Measurements from ENCODE around the gene TCF20. TPM values are rescaled to one million over a fixed set of nuclear protein-coding genes. Genes with fewer than 3 reads are reported as not detected.

Gene TCF20
- total RNA-seq, result 52.0 and 62.1 TPM in 2 replicates

- CTCF ChIA-PET, result no interaction called here
These were observed at the start of gene TCF20 for GRCh38 chr22:42270510-42271190. TCF20 (minus strand) TSS chr22:42270653; CDS start chr22:42215305, 55,348 bp downstream.

DNA sequence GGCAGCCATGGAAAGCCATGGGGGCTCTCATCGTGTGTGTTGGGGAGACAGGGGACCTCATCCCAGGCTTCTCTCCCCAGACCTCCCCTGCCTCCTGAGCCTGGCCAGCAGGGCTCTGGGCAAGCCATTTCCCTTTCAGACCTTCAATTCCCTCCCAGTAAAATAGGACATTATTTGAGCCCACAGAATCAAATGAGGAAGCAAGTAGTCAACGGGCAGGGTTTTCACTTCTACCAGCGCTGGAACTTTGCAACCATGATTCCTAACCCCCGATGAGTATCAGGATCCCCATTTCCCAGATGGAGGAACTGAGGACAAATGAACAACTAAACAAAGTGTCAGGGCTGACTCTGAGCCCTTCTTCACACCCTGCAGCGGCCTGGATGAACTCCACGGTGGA lies 48.9 kb upstream of the TCF20 start:
- ChIA-PET POLR2A (no interaction called here), CTCF (no interaction called here)
- ATAC-seq (ENCODE audit: low read depth), result no peak
- Mint-ChIP-seq H3K4me3 (no peak overlapping the region), H3K9me3 (no peaks in the 10 kb centered on the region), H3K27ac (no peak overlapping the region), H3K4me1 (peaks cover 10% of the 10 kb centered on the region), H3K27me3 (peaks cover 23% of the 10 kb centered on the region), H3K36me3 (ENCODE audit: low read depth) (no peaks in the 10 kb centered on the region)
- DNase-seq, result no peak
- TF ChIP-seq, protein P1, sequence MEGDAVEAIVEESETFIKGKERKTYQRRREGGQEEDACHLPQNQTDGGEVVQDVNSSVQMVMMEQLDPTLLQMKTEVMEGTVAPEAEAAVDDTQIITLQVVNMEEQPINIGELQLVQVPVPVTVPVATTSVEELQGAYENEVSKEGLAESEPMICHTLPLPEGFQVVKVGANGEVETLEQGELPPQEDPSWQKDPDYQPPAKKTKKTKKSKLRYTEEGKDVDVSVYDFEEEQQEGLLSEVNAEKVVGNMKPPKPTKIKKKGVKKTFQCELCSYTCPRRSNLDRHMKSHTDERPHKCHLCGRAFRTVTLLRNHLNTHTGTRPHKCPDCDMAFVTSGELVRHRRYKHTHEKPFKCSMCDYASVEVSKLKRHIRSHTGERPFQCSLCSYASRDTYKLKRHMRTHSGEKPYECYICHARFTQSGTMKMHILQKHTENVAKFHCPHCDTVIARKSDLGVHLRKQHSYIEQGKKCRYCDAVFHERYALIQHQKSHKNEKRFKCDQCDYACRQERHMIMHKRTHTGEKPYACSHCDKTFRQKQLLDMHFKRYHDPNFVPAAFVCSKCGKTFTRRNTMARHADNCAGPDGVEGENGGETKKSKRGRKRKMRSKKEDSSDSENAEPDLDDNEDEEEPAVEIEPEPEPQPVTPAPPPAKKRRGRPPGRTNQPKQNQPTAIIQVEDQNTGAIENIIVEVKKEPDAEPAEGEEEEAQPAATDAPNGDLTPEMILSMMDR (IDR thresholded peaks at IDR 0.05), result no peak
- intact Hi-C loops (cut with micrococcal nuclease), result loop anchor here (5.0 kb wide), 1 partner anchor 227 kb away; the partner anchor contains the start of gene NDUFA6

More at GRCh38 chr22:42270510-42271190, at the start of gene TCF20:
- H3K36me3 Mint-ChIP-seq (ENCODE audit: low read depth), result peaks cover 2% of the 10 kb centered on the region
- H3K27me3 Mint-ChIP-seq, result no peaks in the 10 kb centered on the region
- POLR2A ChIA-PET, result interaction anchor here (1.5 kb wide), 1 partner anchor 98 kb away, joined by 3 read pairs; no protein-coding TSS in a partner anchor
- DNase-seq, result peak; percentile 74
- H3K27ac Mint-ChIP-seq, result peak within 1 kb of the TSS; percentile 79
- peaks cover 23% of the 10 kb centered on the region for H3K4me1 Mint-ChIP-seq
- peak within 1 kb of the TSS; percentile 82 for H3K4me3 Mint-ChIP-seq
- H3K9me3 Mint-ChIP-seq, result no peaks in the 10 kb centered on the region
- peak; percentile 83 for ATAC-seq (ENCODE audit: low read depth)
- TF ChIP-seq, protein P1 (IDR thresholded peaks at IDR 0.05), result no peak
- intact Hi-C loops (cut with micrococcal nuclease), result no loop called here

DNA sequence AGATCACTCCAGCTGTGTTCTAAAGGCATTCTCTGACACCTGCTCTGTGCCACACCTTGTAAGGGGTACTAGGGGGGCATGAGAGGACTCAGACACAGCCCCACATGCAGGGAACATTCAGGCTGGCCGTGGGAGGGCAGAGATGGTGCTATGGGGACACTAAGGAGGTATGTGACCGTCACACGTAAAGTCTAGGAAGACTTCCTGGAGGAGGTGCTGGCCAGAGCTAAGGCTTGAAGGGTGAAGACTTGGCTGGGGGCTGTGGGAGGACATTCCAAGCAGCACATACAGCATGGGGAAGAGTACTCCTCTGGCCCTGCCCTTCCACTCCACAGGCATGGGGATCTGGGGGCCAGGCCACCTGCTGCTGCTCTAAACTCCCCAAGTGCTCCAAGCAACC lies 48.5 kb upstream of the TCF20 start:
- no peak overlapping the region for H3K27ac Mint-ChIP-seq
- POLR2A ChIA-PET, result no interaction called here
- CTCF ChIA-PET, result no interaction called here

DNA sequence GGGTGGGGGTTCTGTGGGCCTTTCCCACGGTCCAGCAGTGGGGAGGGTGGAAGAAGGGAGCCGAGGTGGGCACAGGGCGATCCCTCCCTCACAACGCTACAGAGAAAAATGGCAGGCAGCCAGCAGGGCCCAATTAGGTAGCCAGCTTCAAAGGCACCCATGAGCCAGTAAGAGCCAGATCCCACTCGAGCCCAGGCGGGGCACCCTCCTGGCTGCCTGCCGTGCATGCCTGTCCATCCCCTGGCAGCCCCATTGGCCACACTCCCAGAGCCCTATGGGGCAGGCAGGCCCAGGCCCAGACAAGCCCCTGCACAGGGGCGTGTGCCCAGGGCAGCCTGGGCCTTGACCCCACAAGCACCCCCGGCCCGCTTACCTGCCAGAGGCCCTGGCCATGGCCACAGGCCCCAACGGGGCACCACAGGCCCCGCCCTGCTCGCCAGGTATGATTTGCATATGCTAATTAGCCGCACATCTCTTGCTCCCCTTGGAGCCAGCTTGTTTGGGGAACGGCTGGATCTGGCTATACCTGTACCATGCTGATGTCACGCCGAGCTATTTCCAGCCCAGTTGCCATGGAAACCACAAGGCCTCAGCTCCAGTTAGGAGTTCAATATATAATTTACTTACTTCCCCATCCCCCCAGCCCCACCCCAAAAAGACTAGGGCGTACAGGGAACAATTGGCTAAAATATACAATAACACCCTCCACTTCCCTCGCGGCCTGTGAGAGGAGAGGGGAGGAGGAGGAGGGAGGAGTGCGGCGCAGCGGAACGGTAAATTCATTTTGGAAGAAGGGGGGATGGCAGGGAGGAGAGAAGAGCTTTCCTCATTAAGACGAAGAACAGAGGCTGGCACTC lies 47.5 kb upstream of the TCF20 start:
- Mint-ChIP-seq H3K27ac (no peak overlapping the region), H3K4me3 (no peak overlapping the region), H3K4me1 (peaks cover 15% of the 10 kb centered on the region), H3K27me3 (peaks cover 29% of the 10 kb centered on the region), H3K36me3 (ENCODE audit: low read depth) (no peaks in the 10 kb centered on the region), H3K9me3 (no peaks in the 10 kb centered on the region)
- POLR2A ChIA-PET, result interaction anchor here (0.6 kb wide), 1 partner anchor 506 kb away, joined by 4 read pairs; no protein-coding TSS in a partner anchor
- DNase-seq (no peak), ATAC-seq (ENCODE audit: low read depth) (no peak)
- TF ChIP-seq, protein P1 (IDR thresholded peaks at IDR 0.05), result no peak
- intact Hi-C loops (cut with micrococcal nuclease), result loop anchor here (5.0 kb wide), 1 partner anchor 226 kb away; the partner anchor contains the start of gene NDUFA6
- CTCF ChIA-PET, result no interaction called here

More for the DNA sequence above, 48.5 kb upstream of the TCF20 start:
- ATAC-seq (ENCODE audit: low read depth), result no peak
- TF ChIP-seq, protein P1 (IDR thresholded peaks at IDR 0.05), result no peak
- no peak for DNase-seq
- no peak overlapping the region for H3K4me3 Mint-ChIP-seq
- H3K9me3 Mint-ChIP-seq, result no peaks in the 10 kb centered on the region
- intact Hi-C loops (cut with micrococcal nuclease), result loop anchor here (5.0 kb wide), 1 partner anchor 227 kb away; the partner anchor contains the start of gene NDUFA6
- H3K36me3 Mint-ChIP-seq (ENCODE audit: low read depth), result no peaks in the 10 kb centered on the region
- H3K27me3 Mint-ChIP-seq, result peaks cover 25% of the 10 kb centered on the region
- peaks cover 12% of the 10 kb centered on the region for H3K4me1 Mint-ChIP-seq

- TF ChIP-seq, protein P1 (IDR thresholded peaks at IDR 0.05), result no peak
- H3K27ac Mint-ChIP-seq, result no peak overlapping the region
- H3K27me3 Mint-ChIP-seq, result peaks cover 29% of the 10 kb centered on the region
These were observed 46.6 kb upstream of the TCF20 start for GRCh38 chr22:42317008-42317407.

More at GRCh38 chr22:42317008-42317407, 46.6 kb upstream of the TCF20 start:
- no peaks in the 10 kb centered on the region for H3K9me3 Mint-ChIP-seq
- H3K4me1 Mint-ChIP-seq, result peaks cover 15% of the 10 kb centered on the region
- ChIA-PET POLR2A (interaction anchor here (0.6 kb wide), 1 partner anchor 507 kb away, joined by 4 read pairs; no protein-coding TSS in a partner anchor), CTCF (no interaction called here)
- ATAC-seq (ENCODE audit: low read depth) (peak; percentile 88), DNase-seq (no peak)
- intact Hi-C loops (cut with micrococcal nuclease), result loop anchor here (5.0 kb wide), 1 partner anchor 225 kb away; the partner anchor contains the start of gene NDUFA6
- no peaks in the 10 kb centered on the region for H3K36me3 Mint-ChIP-seq (ENCODE audit: low read depth)
- no peak overlapping the region for H3K4me3 Mint-ChIP-seq

Measured in activated B cell treated with CpG ODN at 0.5 μM for 24 hours (primary cell).